ENCODE data around the gene GRIN3A.
A peak's percentile ranks its signal among the peaks of the same experiment; 100 is the strongest.

GRIN3A gene

DNA sequence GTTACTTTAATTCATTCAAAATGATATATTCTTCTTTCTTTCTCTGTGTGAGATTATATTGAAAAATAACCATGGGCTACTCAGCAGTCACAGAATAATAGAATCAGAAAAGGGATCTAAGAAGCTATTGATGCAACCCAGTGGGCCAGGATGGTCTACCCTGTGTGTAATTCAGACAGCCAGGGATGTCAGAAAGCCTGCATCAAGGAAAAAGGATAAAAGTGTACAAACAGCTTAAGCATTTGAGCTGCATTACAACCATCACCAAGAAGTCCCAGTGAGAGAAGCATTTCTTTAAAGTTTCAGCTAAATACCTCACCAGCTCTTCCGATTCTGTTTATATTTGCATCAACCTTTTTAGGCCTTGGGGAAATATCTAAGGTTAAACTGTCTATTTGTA, 105.8 kb downstream of the GRIN3A start:
- no peak for DNase-seq (ENCODE audit: low read depth)

DNA sequence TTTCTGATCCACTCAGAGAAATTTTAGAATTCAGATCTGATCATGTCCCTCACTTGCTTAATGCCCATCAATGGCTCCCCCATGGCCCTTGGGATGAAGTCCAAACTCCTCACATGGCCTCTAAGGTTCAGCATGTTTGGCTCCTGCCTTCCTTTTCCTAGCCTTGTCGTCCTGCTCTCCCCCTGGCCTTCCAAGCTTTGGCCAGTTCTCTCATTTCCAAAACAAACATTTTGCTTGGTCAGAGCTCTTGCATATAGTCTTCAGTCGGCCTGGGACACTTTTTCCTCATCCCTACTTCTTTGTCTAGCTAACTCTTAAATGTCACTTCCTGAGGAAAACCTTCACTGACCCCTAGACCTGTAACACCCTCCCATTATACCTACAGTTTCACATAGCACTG, 106.6 kb downstream of the GRIN3A start:
- no peak for DNase-seq (ENCODE audit: low read depth)

DNA sequence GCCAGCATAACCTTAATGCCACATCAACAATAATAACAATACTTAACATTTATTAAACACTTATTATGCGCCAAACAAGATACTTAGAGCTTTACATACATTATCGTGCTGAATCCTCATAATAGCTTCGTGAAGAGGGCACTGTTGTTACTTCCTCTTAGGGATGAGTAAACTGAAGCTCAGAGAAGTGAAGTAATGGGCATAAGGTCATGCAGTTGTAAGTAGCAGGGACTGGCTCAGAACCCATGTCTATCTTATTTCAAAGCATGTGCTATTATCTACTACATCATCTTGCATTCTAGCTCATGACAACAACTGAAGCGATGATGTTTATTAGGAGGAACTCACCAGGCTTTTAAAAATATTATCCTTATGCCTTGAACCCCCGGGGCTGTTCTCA, 108.8 kb downstream of the GRIN3A start:
- no peak for DNase-seq (ENCODE audit: low read depth)

DNA sequence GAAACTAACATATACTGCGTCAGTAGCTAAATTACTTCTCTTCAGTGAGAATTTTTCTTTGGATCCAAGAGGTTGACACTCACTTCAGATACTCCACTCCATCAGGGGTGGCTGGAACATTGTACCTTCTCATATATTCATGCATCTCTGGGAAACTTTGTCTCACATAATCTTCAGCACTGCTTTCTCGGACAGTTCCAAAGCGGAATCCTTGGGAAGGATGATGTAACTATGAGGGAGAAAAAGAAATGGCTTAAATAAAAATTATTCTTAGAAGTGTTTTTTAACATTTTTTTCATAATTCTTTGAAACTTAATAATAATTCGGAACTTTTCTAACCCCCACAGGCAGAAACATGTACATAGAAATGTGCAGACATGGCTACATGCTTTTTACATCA, 110.3 kb downstream of the GRIN3A start:
- DNase-seq (ENCODE audit: low read depth), result peak; percentile 1

DNA sequence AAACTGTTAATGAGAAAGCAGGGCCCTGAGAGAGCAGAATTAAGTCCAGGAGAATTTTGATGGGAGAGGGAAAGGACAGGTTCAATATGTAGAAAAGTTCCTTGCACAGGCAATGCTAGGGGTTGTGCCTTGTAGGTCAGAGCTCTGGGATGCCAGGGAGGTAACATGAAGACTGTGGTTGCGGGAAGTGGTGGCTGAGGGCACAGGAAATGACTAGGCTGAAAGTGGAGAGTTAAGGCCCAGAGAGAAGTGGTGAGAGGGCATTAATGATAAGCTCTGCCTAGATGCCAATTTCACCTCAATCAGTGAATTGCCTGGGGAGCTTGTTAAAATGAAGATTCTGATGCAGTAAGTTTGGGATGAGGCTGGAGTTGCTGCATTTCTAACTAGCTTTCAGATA, 112.2 kb downstream of the GRIN3A start:
- DNase-seq (ENCODE audit: low read depth), result no peak

DNA sequence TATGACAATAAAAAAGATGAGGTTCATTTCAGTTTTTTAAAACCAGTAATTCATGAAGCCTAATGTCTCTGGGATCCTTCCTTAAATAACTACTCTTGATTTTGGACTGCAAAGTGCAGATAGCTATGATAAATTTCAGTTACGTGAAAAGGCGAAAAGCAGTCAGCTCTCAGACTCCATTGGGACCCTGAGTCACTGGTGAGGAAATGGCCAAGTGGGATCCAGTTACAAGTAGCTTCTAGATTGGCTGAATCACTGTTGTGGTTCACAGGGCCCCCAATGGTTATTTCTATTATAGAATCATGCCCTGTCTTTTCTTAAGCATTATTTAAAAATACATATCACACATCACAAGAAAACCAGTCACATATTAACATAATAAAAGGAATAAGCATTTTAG, 112.6 kb downstream of the GRIN3A start:
- DNase-seq (ENCODE audit: low read depth), result no peak

DNA sequence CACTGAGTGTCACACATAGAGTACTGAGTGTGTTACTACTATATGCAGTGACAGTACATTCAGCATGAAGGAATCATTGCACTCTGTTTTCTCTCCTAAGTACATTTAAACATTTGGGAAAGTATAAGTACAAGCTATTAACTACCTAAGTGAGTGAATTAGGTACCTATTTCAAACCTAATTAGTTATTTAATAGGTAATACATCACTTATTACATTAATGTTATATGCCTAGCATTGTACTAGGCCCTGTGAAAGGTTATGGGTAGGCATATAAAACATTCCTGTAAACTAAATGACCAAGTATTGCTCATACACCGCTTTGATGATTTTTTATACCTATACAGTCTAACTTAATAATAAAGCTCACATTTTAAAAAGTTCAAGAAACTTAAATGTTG, 118.0 kb downstream of the GRIN3A start:
- DNase-seq (ENCODE audit: low read depth), result no peak

DNA sequence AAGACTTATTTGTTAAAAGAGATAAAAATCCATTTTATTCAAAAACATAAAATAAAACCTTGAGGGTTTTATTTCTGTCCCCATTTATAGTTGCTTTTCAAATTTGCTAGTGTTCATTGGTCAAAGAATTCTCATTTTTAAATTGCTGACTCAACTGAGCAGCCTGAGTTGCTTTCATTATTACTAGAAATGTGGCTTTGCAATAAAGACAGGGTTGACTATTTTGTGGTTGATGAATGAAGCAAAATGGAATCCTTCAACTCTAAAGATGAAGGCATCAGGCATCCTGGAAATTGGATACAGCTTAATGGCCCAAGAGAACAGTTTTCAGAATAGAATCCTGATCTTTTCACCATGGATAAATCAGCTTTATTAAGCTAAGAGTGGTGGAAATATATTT, 119.7 kb downstream of the GRIN3A start:
- no peak for DNase-seq (ENCODE audit: low read depth)

DNA sequence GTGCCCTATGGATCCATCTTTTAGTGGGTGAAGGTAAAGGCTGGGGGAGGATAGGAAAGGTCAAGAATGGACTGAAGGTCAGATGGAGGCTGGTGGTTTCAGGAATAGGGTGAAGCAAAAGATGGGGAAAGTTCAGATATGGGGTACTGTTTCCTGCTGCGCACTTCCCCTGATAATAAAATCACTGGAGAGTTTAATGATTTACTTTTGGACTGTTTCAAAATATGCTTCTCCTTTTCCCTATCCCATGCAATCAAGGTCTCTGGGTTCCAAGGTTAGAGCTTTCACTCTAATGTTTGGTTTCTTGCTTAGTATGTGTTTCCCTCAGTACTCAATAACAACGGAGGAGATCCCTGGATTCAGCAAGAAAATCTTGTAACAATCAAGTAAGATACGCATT, 132.9 kb downstream of the GRIN3A start:
- DNase-seq (ENCODE audit: low read depth), result no peak

DNA sequence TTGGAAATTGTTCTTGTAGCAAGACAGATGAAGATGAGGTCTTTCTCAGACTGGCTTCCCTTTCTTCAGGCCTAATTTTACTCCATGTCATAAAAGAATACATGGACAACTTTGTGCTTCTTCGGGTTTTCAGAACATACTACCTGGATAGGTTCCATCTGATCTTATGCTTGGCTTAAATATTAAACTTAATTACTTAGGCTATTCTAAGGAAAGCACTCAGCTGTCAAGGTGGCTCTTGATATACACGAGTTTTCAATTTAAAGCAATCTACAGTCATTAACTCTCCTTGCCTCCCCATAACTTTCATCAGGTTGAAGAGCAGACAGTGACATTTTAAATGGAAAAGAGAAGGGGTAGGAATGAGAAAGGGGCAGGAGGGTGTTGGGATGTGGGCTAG, 134.2 kb downstream of the GRIN3A start:
- no peak for DNase-seq (ENCODE audit: low read depth)

DNA sequence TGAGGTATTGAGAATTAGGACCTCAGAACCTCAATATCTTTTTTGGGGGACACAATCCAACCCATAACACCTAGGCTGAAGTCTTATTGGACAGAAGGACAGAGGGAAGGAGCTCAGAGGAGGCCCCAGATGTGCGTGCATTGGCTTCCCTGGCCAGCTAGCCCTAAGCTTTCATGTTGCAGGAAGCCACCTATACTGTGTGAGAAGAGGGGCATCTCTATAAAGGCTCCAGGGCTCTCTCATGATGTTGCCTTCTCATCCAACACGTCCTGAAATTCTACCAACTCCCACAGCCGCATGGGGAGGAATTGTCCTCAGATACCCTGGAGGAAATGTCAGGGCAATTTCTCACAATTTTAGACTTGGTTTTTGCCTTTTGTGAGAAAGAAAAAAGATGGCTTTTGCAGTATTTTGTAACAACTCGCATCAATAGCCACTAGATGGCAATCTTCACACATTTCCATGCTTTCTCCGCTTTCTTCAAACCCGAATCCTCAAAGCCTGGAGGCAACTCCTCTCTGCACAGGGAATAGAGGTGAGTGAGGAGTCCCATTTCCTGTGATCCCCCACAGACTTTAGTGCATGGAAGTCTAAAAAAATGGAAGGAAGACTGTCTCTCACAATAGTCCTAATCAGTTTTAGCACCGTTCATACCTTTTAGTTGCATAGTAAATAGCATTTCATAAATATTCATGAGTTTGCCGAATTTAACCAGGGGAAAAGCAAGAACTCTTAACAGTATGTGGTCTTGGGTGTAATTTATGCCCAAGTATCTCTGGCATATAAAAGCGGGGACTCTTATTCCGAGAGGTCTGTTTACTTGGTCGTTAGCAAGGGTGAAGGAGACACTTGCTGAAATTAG, 136.3 kb downstream of the GRIN3A start:
- DNase-seq (ENCODE audit: low read depth), result peak; percentile 43

DNA sequence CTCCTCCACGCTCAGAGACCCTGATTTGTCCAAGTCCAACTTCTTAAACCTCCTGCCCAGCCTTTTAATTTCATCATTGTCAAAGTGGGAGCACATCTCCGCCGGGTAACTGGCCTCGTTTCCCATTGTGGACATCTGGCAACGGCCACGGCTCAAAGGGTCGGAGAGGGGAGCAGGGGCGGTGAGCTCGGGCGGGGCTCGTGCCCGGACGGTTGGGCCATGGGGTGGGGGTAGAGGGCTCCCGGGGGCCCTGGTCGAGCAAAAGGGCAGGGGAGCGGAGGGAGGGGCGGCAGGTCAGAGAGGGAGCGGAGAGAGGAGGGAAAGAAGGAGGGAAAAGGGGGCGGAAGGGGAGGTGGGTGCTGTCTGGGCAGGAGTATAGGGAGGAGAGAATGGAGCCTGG, 143.7 kb downstream of the GRIN3A start, which contains the start of gene PPP3R2:
Gene PPP3R2, minus strand, starts transcription at position 174 of the 400 bp plus-strand sequence. Its CDS starts 48 bp downstream, at position 126.
- DNase-seq (ENCODE audit: low read depth), result no peak

DNA sequence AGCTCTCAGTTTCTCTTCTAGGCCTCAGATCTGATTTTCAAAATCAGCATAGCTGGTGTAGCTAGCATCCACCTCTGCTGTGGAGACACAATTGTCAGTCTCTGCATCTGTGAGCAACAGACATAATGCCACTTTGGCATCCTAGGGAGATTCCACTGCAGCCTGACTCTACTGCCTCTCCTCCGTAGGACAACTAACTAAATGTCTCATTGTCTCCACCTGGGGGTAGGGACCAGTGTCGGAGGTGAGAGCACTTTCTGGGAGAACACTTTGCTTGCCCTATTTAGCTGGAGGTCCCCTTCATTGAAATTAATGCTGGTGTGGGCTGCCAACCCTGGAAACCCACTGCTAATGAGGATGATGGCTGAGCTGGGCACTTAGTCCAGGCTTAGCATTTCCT, 145.1 kb downstream of the GRIN3A start:
- no peak for DNase-seq (ENCODE audit: low read depth)

DNA sequence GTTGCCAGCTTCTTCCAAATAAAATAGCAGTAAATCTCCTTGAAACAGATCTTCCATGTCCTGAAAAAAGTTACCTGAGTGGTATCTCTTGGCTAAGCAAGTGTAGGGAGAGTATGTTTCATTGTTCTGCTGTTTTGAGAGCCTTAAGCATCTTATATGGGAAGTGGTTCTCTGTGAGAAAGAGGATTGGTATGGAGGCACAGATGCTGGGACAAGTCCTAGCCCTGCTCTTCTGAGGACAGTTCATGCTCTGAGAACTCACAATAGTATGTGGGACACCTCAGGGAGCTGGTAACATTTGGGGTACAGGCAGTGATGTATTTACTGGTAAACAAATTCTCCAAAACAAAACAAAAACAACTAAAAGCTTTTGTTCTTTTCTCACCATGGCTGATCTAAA, 145.7 kb downstream of the GRIN3A start:
- no peak for DNase-seq (ENCODE audit: low read depth)

DNA sequence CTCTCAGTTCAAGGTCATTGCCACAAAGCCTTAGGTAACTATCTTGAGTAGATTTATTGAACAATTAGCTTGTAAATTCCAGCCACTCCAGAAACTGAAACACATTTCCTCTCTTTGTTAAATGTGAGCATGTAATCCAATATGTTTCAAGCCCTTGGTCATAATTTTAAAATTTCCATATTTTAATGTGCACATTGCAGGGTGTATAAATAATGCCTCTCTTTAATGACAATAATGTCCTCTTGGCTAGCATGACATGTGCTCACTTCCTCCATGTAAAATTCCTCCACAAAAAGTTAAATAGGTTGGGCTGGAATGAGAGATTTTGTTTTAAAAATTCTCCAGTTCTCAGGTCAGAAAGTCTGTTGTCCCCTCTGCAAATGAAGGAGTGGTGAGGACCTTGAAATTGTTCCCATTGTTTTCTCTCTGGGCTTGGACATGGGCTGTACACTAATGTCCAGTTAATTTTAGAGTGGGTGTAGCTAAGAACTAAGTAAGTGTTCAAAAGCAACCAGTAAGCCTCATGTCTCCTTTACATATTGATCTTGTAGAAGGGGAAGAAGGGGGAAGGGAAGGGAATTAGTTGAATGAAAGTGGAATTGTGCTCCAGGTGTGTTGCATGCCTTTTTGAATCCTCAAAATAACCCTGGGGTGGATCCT, 146.5 kb downstream of the GRIN3A start:
- DNase-seq (ENCODE audit: low read depth), result no peak

DNA sequence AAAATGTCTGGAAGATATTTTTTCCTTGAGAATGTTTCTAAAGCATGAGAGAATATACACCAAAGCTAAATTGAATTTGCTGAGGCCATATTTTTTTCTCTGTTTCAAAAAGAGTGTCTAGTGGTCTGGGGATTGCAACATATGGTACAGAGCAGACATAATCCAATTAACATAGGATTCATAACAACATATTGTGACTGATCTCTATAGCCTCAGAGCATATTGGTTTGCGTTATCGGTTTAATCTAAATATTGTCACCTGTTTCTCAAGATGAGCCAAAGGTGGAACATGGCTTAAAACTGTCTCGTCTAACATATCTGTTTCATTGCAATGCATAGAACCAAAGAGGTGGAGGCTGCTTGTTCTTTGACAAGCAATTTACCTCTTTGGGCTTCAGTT, 147.5 kb downstream of the GRIN3A start:
- no peak for DNase-seq (ENCODE audit: low read depth)

DNA sequence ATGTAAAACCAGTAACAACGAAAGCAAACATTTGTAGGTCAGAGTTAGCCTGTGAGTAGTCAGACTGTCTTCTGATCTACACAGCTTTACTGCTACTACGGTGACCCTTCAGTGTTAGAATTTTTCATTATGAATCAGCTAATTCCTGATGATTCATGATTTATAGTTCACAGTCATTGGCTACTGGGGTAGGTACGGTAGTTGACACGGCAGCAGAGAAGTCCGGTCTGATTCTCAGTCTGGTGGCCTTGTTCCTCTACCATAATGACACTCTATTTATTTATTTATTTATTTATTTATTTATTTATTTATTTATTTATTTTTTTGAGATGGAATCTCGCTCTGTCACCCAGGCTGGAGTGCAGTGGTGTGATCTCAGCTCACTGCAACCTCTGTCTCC, 148.4 kb downstream of the GRIN3A start:
- DNase-seq (ENCODE audit: low read depth), result peak; percentile 14

DNA sequence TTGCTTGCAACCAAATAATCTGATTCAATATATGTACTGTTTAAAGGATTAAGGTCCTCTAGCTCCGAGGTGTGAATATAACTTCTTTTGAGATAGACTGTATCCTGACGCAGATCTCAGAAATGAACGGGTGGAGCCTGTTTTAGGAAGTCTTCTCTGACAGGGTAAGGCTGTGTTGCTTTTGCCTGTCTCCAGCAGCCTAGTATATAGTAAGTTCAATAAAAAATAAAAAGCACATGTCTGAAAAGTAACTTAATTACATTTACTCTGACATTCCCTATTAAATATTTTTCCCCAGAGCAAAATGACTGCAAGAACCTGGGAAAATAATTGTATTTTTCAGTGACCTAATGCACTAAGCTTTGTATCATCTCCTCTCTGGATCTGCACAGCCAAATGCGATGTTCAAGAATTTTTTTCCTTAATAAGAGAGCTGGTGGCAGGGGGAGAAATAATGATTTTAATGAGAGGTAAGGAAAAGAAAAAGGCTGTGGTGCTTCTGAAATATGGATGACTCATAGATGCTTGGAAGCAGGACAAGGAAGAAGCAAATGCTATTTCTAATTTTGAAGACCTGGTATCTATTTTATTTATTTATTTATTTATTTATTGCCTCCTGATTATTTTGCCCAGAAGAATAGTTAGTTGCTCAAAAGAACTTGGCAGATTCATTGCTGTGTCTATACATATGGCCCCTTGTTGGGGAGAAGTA, 151.0 kb downstream of the GRIN3A start:
- DNase-seq (ENCODE audit: low read depth), result no peak

DNA sequence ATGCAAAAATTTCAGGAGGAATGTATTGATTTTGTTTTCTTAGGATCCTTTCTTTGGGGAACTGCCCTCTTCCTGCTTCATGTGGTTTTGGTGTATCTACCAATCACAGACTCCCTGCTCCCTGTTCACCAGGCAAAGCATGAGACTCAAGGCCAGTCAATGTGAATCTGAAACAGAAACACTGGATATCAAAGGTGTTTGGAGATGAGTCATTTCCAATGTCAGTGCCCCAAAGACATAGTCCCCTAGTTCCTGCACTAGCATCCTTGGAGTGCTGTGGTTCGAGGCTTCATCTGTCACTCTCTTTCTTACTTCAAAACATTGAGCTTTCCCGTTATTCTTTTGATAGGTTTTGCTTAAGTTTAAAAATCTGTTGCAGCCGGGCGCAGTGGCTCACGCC, 151.8 kb downstream of the GRIN3A start:
- DNase-seq (ENCODE audit: low read depth), result no peak

DNA sequence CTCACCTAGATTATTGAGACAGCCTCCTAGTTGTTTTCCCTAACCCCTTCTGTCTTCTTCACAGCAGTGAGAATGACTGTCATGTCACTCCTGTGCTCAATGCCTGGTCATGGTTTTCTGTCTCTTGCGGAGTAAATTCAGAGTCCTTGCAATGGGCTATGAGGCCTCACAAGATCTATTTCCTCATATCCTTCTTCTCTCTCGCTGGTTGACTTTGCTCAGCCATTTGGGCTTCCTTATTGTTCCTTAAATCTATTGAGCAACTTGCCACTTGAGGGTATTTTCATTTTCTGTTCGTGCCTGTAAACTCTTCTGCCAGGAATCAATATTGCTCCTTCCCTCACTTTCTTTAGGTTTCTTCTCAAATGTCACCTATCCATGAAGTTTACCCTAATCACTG, 152.7 kb downstream of the GRIN3A start:
- no peak for DNase-seq (ENCODE audit: low read depth)

DNA sequence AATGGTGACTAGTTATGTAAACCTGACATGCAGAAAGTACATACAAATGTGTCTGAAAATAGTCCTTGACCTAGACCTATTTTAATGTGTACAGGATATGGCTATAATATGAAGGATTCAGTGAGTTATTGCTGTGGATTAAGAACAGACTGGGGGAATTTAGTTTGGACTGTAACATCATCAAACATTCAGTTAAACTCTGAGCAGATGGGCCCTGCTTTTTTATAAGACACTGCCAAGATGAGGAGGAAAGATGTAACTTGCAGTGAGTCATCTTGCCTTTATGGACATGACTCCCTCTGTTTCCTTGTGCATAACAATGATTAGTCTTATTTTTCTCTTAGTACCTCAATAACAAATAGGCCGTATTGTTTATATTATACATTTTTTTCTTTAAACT, 155.9 kb downstream of the GRIN3A start:
- DNase-seq (ENCODE audit: low read depth), result peak; percentile 59

DNA sequence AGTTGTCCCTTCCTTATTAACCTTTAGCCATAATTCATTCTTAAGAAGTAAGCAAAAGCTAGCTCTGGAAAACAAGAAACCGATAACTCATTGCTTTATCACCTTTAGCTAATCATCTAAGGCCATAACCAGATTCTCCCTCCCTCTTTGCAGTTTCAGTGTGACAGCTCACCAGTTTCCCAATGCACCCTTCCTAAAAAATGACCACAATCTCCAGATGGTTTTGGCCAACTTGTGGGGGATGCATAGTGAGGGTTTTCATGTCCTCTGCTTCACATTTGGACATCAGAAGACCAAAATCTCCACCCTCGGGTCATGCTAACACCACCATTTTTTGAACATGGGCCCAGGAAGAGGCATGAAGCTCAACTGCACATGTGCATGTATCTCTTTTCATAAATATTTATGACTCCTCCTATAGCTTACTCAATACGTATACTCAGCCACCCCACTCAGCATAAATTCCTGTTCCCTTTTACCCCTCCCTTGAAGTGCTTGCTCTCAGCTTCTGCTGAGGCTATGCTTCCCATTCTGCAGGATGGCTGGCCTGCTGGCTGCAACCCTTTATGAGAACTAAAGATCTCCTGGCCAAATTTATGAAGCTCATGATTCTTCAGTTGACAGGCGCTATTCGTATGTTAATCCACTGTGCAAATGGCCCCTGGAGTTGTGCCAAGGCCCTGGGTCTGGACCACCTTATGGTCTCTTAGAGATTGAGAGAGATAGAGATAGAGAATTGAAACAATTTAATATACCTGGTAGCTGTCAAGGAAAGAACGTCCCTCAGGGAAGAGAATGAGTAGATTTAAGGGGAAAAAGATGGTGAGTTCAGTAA, 158.5 kb downstream of the GRIN3A start:
- no peak for DNase-seq (ENCODE audit: low read depth)
